Measurements from ENCODE around the gene IMMP2L.

Gene IMMP2L

DNA sequence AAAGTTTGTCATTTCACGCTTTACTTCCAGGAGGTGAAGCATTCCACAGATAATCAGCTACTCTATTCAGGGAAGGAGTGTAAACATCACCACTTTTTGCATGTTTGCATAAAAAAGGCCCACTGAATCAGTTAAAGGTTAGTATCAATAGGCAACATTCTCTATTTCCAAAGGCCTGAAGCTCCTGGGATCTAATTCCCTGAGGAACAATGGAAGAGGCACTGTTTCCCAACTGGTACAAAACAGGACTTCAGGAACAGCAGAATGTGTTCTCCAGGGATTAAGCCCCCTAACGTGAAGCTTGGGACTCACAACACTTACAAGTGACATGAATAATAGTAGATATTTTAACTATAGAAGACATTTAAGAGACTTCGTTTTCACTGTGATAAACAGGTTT, 465.3 kb downstream of the IMMP2L start:
- DNase-seq (ENCODE audit: low read depth, low spot score): no peak
- in situ Hi-C loops (cut with HindIII; ENCODE audit: low sequenced_read_pairs): no loop called here

DNA sequence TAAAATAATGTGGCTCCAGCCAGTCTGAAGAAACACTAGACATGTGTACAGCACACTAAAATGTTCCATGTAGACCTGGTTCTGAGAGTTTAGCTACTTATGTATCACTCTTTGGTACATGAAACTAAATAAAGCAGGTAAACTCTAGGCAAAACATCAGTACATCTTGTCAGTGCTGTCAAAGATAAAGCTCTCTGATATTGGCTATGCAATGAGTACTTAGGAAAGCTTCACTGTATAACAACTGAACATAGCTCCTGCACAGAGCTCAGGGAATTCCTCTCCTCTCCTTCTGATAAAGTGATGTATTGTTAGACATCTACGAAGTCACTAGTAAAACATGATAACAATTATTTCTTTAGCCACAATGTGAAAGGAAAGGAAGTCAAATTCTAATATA, 467.9 kb downstream of the IMMP2L start:
- in situ Hi-C loops (cut with HindIII; ENCODE audit: low sequenced_read_pairs): no loop called here
- no peak overlapping the region for H3K4me3 ChIP-seq (ENCODE audit: low read depth, low read length)
- TF ChIP-seq, protein P1, sequence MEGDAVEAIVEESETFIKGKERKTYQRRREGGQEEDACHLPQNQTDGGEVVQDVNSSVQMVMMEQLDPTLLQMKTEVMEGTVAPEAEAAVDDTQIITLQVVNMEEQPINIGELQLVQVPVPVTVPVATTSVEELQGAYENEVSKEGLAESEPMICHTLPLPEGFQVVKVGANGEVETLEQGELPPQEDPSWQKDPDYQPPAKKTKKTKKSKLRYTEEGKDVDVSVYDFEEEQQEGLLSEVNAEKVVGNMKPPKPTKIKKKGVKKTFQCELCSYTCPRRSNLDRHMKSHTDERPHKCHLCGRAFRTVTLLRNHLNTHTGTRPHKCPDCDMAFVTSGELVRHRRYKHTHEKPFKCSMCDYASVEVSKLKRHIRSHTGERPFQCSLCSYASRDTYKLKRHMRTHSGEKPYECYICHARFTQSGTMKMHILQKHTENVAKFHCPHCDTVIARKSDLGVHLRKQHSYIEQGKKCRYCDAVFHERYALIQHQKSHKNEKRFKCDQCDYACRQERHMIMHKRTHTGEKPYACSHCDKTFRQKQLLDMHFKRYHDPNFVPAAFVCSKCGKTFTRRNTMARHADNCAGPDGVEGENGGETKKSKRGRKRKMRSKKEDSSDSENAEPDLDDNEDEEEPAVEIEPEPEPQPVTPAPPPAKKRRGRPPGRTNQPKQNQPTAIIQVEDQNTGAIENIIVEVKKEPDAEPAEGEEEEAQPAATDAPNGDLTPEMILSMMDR (IDR thresholded peaks at IDR 0.05; ENCODE audit: low read depth, low read length): no peak
- DNase-seq (ENCODE audit: low read depth, low spot score): no peak

More for the DNA sequence above, 465.3 kb downstream of the IMMP2L start:
- TF ChIP-seq, protein P1 (IDR thresholded peaks at IDR 0.05; ENCODE audit: low read depth, low read length): no peak
- H3K4me3 ChIP-seq (ENCODE audit: low read depth, low read length): no peak overlapping the region

DNA sequence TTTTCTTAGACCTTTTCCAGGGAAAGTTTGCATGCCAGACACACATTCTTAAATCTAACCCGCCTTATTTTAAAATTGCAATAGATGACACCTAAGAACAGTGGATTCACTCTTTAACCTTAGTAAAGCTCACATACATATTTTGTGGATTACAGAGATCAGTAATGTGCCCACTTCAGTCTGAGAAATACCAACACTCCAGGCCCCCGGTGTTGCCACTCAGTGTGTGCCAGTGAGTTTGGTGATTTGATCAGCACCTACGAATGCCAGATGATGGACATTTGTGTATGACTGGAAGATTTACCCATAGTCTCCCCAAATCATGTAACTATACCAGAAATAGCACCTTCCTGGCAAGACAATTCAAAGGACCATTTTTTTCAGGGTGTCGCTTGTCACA, 468.8 kb downstream of the IMMP2L start:
- in situ Hi-C loops (cut with HindIII; ENCODE audit: low sequenced_read_pairs): no loop called here
- no peak overlapping the region for H3K4me3 ChIP-seq (ENCODE audit: low read depth, low read length)
- DNase-seq (ENCODE audit: low read depth, low spot score): no peak
- TF ChIP-seq, protein P1 (IDR thresholded peaks at IDR 0.05; ENCODE audit: low read depth, low read length): no peak

DNA sequence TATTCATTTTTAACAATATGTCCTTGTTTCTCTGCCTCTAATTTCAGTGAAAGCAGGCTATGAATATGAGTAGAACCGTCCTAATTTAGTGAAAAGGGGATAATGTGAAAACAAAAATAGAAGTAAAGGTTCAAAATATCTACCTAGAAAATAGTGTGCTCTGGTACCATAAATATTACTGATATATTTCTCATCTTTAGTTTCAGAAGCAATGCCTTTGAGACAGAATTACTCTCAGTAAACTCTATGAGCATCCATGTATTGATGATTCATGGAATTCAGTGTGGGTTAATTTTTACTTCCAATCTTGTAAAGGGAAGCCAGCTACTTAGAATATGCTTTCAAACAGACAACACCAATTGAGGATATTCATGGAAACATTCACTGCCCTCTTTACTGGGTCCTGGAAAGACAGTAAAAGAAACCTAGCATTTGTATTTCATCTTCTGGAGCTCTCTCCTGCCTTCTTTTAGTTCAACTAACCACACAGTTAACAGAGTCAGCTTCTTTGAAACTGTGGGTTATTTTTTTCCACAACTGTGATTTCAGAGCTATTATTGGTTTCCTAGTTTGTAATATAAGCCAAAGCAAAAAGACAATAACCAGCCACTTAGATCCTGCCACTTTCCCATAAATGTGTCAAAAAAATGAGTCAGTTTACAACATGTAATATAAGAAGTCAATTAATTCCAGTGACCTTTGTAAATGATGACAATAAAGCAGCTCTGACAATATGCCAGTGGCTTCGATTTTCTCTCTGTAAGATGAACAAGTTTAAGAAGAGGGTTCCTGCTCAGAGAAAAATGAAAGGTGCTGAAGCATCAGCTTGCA, 469.7 kb downstream of the IMMP2L start:
- in situ Hi-C loops (cut with HindIII; ENCODE audit: low sequenced_read_pairs): no loop called here
- TF ChIP-seq, protein P1 (IDR thresholded peaks at IDR 0.05; ENCODE audit: low read depth, low read length): no peak
- no peak for DNase-seq (ENCODE audit: low read depth, low spot score)
- H3K4me3 ChIP-seq (ENCODE audit: low read depth, low read length): no peak overlapping the region

DNA sequence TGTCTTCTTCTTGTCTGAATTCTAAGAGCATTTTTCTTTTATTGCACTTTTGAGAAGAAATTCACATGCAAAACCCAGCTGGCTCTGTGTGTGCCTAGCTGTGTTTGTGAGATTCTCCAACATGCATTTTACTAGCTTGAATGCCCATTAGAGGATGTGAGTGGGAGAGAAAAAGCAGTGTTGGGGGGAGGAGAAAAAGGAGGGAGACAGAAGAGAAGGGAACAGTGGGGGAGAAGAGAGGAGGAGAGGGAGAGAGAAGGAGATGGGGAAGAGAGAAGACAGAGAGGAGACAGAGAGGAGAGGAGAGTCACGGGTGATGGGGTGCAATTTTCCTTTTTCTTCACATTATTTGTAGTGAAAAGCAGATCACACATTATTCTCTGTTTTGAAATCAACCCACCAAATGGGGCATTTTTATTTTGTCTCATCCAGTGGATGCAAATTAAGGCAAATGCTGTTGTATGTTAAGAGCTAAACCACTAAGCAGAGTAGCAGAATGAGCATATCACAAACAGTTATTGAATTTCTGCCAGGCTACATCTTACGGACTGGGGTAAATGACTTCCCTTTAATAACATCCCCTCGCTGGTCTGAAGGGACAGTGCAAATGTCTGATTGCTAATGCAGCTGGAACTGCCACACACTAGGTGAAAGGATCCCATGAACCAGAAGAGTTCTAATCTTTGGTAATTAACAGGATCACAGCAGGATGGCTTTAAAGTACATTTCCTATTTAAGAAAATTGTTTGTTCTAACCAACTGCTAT, 470.5 kb downstream of the IMMP2L start:
- no peak for DNase-seq (ENCODE audit: low read depth, low spot score)
- peak overlapping the region; percentile 48 for H3K4me3 ChIP-seq (ENCODE audit: low read depth, low read length)
- in situ Hi-C loops (cut with HindIII; ENCODE audit: low sequenced_read_pairs): no loop called here
- TF ChIP-seq, protein P1 (IDR thresholded peaks at IDR 0.05; ENCODE audit: low read depth, low read length): no peak

DNA sequence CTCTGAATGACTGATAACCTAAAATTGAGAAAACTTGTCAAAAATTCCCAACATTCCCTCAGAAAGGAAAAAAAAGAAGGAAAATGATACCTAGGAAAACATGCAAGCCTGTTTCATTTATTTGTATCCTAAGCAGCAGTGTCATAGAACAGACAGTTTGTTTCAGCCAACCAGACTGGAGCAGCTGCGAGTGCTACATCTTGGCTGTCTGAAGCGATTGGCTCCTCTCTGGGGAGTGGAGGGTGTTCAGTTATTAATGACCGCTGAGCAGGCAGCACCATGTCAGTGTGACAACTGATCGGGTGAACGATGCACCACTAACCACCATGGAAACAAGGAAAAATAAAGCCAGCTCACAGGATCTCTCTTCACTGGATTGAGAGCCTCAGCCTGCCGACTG, 471.4 kb downstream of the IMMP2L start, which contains the start of gene LRRN3:
TSS of gene LRRN3 (plus strand) at position 282 of the 400 bp plus-strand sequence. CDS start 31,646 bp downstream, outside the sequence.
- in situ Hi-C loops (cut with HindIII; ENCODE audit: low sequenced_read_pairs): no loop called here
- peak; percentile 60 for DNase-seq (ENCODE audit: low read depth, low spot score)

More for the DNA sequence above, 471.4 kb downstream of the IMMP2L start, which contains the start of gene LRRN3:
- TF ChIP-seq, protein P1 (IDR thresholded peaks at IDR 0.05; ENCODE audit: low read depth, low read length): no peak
- peak within 1 kb of the TSS; percentile 48 for H3K4me3 ChIP-seq (ENCODE audit: low read depth, low read length)
